B cell (primary cell): ENCODE measurements around the gene TAF8. TPM values are rescaled to one million over a fixed set of nuclear protein-coding genes. Genes with fewer than 3 reads are reported as not detected.

ENCODE experiments used
- ATAC-seq: fragments of 200-7000 bp; cut with Tn5 transposase; one replicate; pipeline ENCODE4 v1.10.0; 2021; ENCODE audit warnings: low read depth, mild to moderate bottlenecking, moderate number of reproducible peaks, moderate library complexity
- CTCF ChIA-PET: fragments of 350-600 bp; sonication (Branson Sonifier 250); formaldehyde crosslinking; loops from one replicate; lab custom pipeline; 2021; ENCODE audit warnings: antibody characterized with exemption, inconsistent platforms; lab: Charles Lee
- POLR2A ChIA-PET: fragments of 350-600 bp; sonication (Branson Sonifier 250); formaldehyde crosslinking; loops from one replicate; lab custom pipeline; 2021; ENCODE audit warnings: antibody characterized with exemption; lab: Charles Lee
- DNase-seq: peaks from one replicate; pipeline ENCODE4 v3.0.0; 2013
- H2AFZ ChIP-seq: 2 replicates; pipeline ENCODE4 v1.6.1; 2012; ENCODE audit warnings: mild to moderate bottlenecking, low read depth, low read length; ENCODE audit not compliant: insufficient read depth, poor library complexity, severe bottlenecking
- H3K27ac ChIP-seq, 2 donors: 1 replicate in 1 of 2; 2 replicates in 1 of 2; pipeline ENCODE4 v1.5.1; 2012 to 2013; ENCODE audit warnings: low read length in 2 of 2, mild to moderate bottlenecking in 2 of 2, moderate library complexity in 1 of 2
- H3K27me3 ChIP-seq, 4 experiments: fragments of 200-600 bp in 1 of 4; sonication (generic) in 1 of 4; replicated peaks in 1 of 4; 1 replicate in 2 of 4; 2 replicates in 2 of 4; pipeline versions ENCODE4 v1.6.1 to v1.7.0; 2013 to 2016; ENCODE audit warnings: low read length in 3 of 4, mild to moderate bottlenecking in 2 of 4, mixed read lengths in 1 of 4, moderate library complexity in 1 of 4; ENCODE audit not compliant: insufficient read depth in 4 of 4, control insufficient read depth in 3 of 4; ENCODE audit errors: control extremely low read depth in 1 of 4
- H3K36me3 ChIP-seq, 2 experiments: replicated peaks in 1 of 2; 1 replicate in 1 of 2; 2 replicates in 1 of 2; pipeline versions ENCODE4 v1.6.1 to v1.7.1; 2013; ENCODE audit warnings: low read length in 1 of 2; ENCODE audit not compliant: insufficient read depth in 2 of 2, control insufficient read depth in 1 of 2; ENCODE audit errors: control extremely low read depth in 1 of 2, extremely low read depth in 1 of 2
- H3K4me1 ChIP-seq, 2 donors: fragments of 200-600 bp in 1 of 2; sonication (generic) in 1 of 2; 1 replicate in 1 of 2; 2 replicates in 1 of 2; pipeline versions ENCODE4 v1.5.1 to v1.6.1; 2013 to 2017; ENCODE audit warnings: low read length in 2 of 2; ENCODE audit not compliant: control insufficient read depth in 2 of 2, insufficient read depth in 2 of 2
- H3K4me2 ChIP-seq: replicated peaks from 2 replicates; pipeline ENCODE3; 2012; ENCODE audit warnings: mild to moderate bottlenecking, low read depth, low read length; ENCODE audit not compliant: poor library complexity, severe bottlenecking
- H3K4me3 ChIP-seq, 5 experiments: fragments of 200-600 bp in 1 of 5; sonication (generic) in 1 of 5; 1 replicate in 3 of 5; 2 replicates in 2 of 5; pipeline versions ENCODE4 v1.5.1 to v1.7.0; 2011 to 2016; ENCODE audit warnings: low read length in 4 of 5, mild to moderate bottlenecking in 4 of 5, low read depth in 2 of 5, control low read depth in 1 of 5, moderate library complexity in 1 of 5; ENCODE audit not compliant: insufficient read depth in 1 of 5; ENCODE audit errors: control extremely low read depth in 1 of 5, extremely low read depth in 1 of 5
- H3K79me2 ChIP-seq: fragments of 200-600 bp; sonication (generic); one replicate; pipeline ENCODE4 v1.6.0; 2016; ENCODE audit warnings: low read length; ENCODE audit not compliant: control insufficient read depth, insufficient read depth
- H3K9ac ChIP-seq: fragments of 200-600 bp; sonication (generic); 2 replicates; pipeline ENCODE4 v1.6.1; 2017; ENCODE audit warnings: mild to moderate bottlenecking, low read length, moderate library complexity
- H3K9me3 ChIP-seq, 3 donors: one replicate each; pipeline versions ENCODE4 v1.6.1 to v1.7.1; 2013; ENCODE audit warnings: low read length in 2 of 3; ENCODE audit not compliant: control insufficient read depth in 2 of 3, insufficient read depth in 1 of 3; ENCODE audit errors: control extremely low read depth in 1 of 3
- H4K20me1 ChIP-seq: 2 replicates; pipeline ENCODE4 v1.6.0; 2012; ENCODE audit warnings: mild to moderate bottlenecking, low read length; ENCODE audit not compliant: insufficient read depth, control insufficient read depth, poor library complexity, severe bottlenecking
- H3K27ac Mint-ChIP-seq: one replicate; pipeline ENCODE4 v1.8.0; 2021; ENCODE audit warnings: mixed read lengths
- H3K27me3 Mint-ChIP-seq: one replicate; pipeline ENCODE4 v1.8.0; 2021; ENCODE audit warnings: mixed read lengths
- H3K4me1 Mint-ChIP-seq: one replicate; pipeline ENCODE4 v1.8.0; 2021; ENCODE audit warnings: mixed read lengths
- H3K4me3 Mint-ChIP-seq: one replicate; pipeline ENCODE4 v1.8.0; 2021; ENCODE audit warnings: mixed read lengths
- H3K9me3 Mint-ChIP-seq: one replicate; pipeline ENCODE4 v1.8.0; 2022; ENCODE audit warnings: mixed read lengths; ENCODE audit not compliant: insufficient read depth
- CTCF ChIP-seq: fragments of 200-600 bp; IDR thresholded peaks from one replicate; pipeline ENCODE4 v1.8.0; 2022; ENCODE audit warnings: antibody characterized with exemption, mild to moderate bottlenecking
- EZH2 ChIP-seq: IDR thresholded peaks from 2 replicates; pipeline ENCODE4 v1.6.1; 2012; ENCODE audit warnings: borderline replicate concordance, low read depth, mild to moderate bottlenecking, moderate library complexity, low read length; ENCODE audit not compliant: insufficient read depth, poor library complexity, severe bottlenecking
- WGBS: methylation state at CpG from one replicate; pipeline ENCODE4 v1.1.5; 2013; ENCODE audit warnings: missing lambda C conversion rate; ENCODE audit not compliant: insufficient coverage; 5-methylcytosine and 5-hydroxymethylcytosine counted together
- intact Hi-C: fragments of 100-400 bp; cut with micrococcal nuclease; formaldehyde crosslinking; loops from one replicate; pipeline ENCODE4 v1.10.0; 2022
- polyA plus RNA-seq: library from polyadenylated mRNA; depleted of rRNA; stranded (reverse); fragments of >200 nt; gene quantifications from 2 replicates; pipeline ENCODE4 v1.2.3, GENCODE V29; 2012
- total RNA-seq, 2 donors: library from RNA; stranded (reverse); fragments of 120-200 nt in 1 of 2; gene quantifications; 1 replicate in 1 of 2; 2 replicates in 1 of 2; pipeline versions ENCODE4 v1.2.3 to v1.2.4, GENCODE V29; 2013 to 2022

Gene TAF8
- total and polyA plus RNA-seq, 2 donors (not counting 1 experiment from before 2014, with no cell fraction given): 30.6 to 67.0 TPM

DNA sequence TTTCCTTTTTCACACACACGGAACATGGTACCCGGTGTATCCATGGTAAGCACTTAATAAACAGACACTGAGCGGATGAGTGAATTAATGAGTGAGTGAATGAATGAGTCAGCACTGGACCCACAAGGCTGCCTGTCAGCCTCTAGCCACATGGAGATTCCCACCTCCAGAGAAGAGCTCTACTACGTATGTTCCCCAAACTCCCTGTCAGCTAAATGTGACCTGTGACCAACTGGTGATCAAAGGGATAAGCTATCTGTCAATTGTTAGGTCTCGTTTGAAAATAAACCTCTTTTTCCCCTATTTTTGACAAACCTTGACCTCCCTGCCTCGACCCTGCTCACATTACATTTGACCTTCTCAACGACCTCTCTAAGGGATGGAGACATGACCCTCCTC is 24.5 kb upstream of the TAF8 start:
- Histone ChIP-seq H3K4me3 (peak overlapping the region in 1 of 5 experiments; percentile 42), H2AFZ (no peak overlapping the region), H3K4me1 (peaks cover 87 to 100% of the 10 kb centered on the region in 2 donors), H3K9me3 (no peaks in the 10 kb centered on the region), H3K36me3 (peaks cover 0 to 33% of the 10 kb centered on the region in 2 experiments), H3K9ac (peak overlapping the region; percentile 37), H3K79me2 (peaks cover 94% of the 10 kb centered on the region), H3K4me2 (peak overlapping the region; percentile 74), H4K20me1 (peaks cover 81% of the 10 kb centered on the region), H3K27ac (peak overlapping the region; percentile 79 to 93), H3K27me3 (no peaks in the 10 kb centered on the region)
- Mint-ChIP-seq H3K27me3 (no peaks in the 10 kb centered on the region), H3K4me3 (peak overlapping the region; percentile 76), H3K4me1 (peaks cover 88% of the 10 kb centered on the region), H3K27ac (peak overlapping the region; percentile 95), H3K9me3 (peaks cover 2% of the 10 kb centered on the region)
- ChIA-PET CTCF (interaction anchor here (1.5 to 10.9 kb wide), 6 partner anchors 14 to 178 kb away, joined by 4 to 130 read pairs (median 8); partner anchors contain the start of genes BYSL, MED20 and TAF8), POLR2A (interaction anchor here (0.5 to 1.0 kb wide), 4 partner anchors 9 to 148 kb away, joined by 3 to 4 read pairs (median 3); no protein-coding TSS in a partner anchor)
- 59% methylated on average over 4 of the region's 7 CpGs for WGBS
- TF ChIP-seq EZH2: no peak
- TF ChIP-seq CTCF: no peak
- DNase-seq (no peak), ATAC-seq (no peak)
- intact Hi-C loops: loop anchor here (1.0 to 10.0 kb wide), 3 partner anchors 22 to 301 kb away; partner anchors contain the start of gene USP49

DNA sequence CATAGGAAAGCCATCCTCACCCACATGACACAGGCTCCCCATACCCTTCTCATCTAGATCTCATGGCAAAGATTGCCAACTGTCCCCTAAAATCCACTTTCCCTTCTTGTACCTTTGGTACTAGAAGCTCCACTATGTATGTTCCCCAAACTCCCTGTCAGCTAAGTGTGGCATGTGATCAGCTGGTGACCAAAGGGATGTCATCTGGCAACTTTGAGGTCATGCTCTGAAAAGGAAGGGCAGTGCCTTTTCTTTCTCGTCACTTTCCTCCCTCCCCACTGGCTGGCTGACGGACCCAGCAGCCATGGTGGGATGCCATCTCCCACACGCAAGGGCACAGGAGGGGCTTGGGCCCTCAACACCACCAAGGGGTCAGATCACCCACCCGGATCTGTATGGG is 23.8 kb upstream of the TAF8 start:
- TF ChIP-seq CTCF: no peak
- no peak for TF ChIP-seq EZH2
- Mint-ChIP-seq H3K27me3 (no peaks in the 10 kb centered on the region), H3K9me3 (peaks cover 2% of the 10 kb centered on the region), H3K4me3 (peak overlapping the region; percentile 20), H3K4me1 (peaks cover 88% of the 10 kb centered on the region), H3K27ac (peak overlapping the region; percentile 95)
- no peaks in the 10 kb centered on the region for H3K27me3 ChIP-seq
- no peak overlapping the region for H3K9ac ChIP-seq
- no peak for ATAC-seq
- H3K79me2 ChIP-seq: peaks cover 94% of the 10 kb centered on the region
- peak overlapping the region; percentile 74 for H3K4me2 ChIP-seq
- peaks cover 80% of the 10 kb centered on the region for H4K20me1 ChIP-seq
- H3K9me3 ChIP-seq: no peaks in the 10 kb centered on the region
- CTCF ChIA-PET: interaction anchor here (1.5 to 10.9 kb wide), 5 partner anchors 13 to 179 kb away, joined by 4 to 130 read pairs (median 9); partner anchors contain the start of genes BYSL, MED20 and TAF8
- WGBS: 60% methylated on average over 2 of the region's 4 CpGs
- POLR2A ChIA-PET: interaction anchor here (0.5 to 0.9 kb wide), 3 partner anchors 14 to 21 kb away, joined by 4 to 11 read pairs (median 7); no protein-coding TSS in a partner anchor
- DNase-seq: peak; percentile 38
- H3K4me1 ChIP-seq: peaks cover 86 to 100% of the 10 kb centered on the region in 2 donors
- H3K4me3 ChIP-seq: no peak overlapping the region
- no peak overlapping the region for H2AFZ ChIP-seq
- intact Hi-C loops: loop anchor here (10.0 kb wide), 1 partner anchor 302 kb away; no protein-coding TSS in a partner anchor
- H3K36me3 ChIP-seq: peaks cover 0 to 37% of the 10 kb centered on the region in 2 experiments
- peak overlapping the region; percentile 79 to 93 for H3K27ac ChIP-seq
